Fibroblast of villous mesenchyme (primary cell): ENCODE data around the gene MEOX2. TPM values are rescaled to one million over a fixed set of nuclear protein-coding genes. Genes with fewer than 3 reads are reported as not detected.

Experiments
- DNase-seq: peaks from one replicate; pipeline ENCODE4 v3.0.0-alpha.2; 2010; ENCODE audit warnings: low read depth
- H3K4me3 ChIP-seq: 2 replicates; pipeline ENCODE4 v1.5.1; 2011; ENCODE audit warnings: low read depth, mild to moderate bottlenecking, low read length
- CTCF ChIP-seq: IDR thresholded peaks from 2 replicates; pipeline ENCODE4 v1.5.1; 2012; ENCODE audit warnings: low read depth, mild to moderate bottlenecking, low read length; ENCODE audit not compliant: insufficient read depth
- total RNA-seq: library from RNA; depleted of rRNA; stranded (reverse); fragments of >200 nt; gene quantifications from 2 replicates; pipeline ENCODE4 v1.2.3, GENCODE V29; 2012

The MEOX2 gene
- total RNA-seq, 1 donor = not detected

- H3K4me3 ChIP-seq = no peak overlapping the region
- TF ChIP-seq CTCF = no peak
- no peak for DNase-seq
Measured at GRCh38 chr7:15577600-15577999, 108.9 kb downstream of the MEOX2 start.

DNA sequence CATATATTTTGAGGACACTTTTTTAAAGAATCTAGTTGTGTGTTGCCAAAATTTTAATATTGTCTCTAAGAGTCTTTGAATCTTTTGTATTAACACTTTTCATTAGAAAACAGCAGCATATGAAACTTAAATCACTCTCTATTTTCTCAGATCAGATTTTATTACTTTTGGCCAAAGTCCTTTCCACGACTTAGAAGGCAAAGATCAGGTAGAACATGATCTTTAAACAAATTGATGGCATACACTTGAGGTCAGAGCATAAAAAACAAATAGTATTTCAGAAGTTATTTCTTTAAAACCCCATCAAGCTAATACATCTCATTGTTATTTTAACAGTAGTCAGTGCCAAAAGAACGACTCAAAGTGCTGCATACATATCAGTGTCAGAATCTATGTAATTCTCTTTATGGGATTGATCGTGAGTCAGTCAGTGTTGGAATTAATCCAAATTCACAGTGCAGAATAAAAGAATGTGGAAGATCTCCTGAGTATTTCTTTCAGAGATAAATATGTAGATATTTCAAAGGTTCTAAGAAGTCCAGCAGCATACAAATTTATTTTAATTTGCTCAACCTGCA, 115.1 kb downstream of the MEOX2 start:
- no peak for TF ChIP-seq CTCF
- DNase-seq = peak; percentile 6
- no peak overlapping the region for H3K4me3 ChIP-seq

DNA sequence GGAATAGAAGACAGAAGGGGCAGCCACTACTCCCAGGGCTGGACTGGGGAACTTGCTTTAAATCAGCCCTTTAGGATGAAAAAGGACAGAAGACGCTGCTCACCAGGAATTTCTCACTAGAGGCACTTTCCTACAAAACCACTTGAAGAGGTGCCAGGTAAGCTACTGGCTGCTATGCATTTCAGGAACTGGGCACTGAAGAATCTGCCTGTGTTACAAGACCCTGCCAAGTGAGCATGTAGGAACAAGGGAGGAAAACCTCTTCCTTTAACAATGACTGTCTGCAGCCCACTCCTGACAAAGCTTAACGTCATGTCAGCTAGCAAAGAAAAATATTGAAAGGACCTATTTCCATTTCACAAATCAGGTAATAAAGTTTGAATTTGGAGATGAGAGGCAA, 118.8 kb downstream of the MEOX2 start:
- TF ChIP-seq CTCF = no peak
- H3K4me3 ChIP-seq = no peak overlapping the region
- no peak for DNase-seq

DNA sequence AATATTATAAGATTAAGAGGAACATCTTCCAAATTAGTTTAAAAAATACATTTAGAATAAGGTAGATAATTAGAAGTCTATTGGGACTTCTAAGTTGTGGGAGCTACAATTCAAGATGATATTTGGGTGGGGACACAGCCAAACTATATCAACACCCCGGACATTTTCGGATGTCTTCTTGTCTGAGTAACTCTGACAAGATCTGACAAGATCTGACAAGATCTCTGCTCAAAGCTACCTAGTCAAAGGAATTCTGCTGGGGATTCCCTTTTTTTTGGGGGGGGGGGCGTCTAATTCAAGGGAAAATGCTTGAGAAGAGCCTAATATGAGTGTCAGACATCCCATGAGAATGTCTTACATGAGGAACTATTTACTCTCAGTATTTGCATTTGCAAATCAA, 119.4 kb downstream of the MEOX2 start:
- no peak overlapping the region for H3K4me3 ChIP-seq
- no peak for DNase-seq
- TF ChIP-seq CTCF = no peak

DNA sequence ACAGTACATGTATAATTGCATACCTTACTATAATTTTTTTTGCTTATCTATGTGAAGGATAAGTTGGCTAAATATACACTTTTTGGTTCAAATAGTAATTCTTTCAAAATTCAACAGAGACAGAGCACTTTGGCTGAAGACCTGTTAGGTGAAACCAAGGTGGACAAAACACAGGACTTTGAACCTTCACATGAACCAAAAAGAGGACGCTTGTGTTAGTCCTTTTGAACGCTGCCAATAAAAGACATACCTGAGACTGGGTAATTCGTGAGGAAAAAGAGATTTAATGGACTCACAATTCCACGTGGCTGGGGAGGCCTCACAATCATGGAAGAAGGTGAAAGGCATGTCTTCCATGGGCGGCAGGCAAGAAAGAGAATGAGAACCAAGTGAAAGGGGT, 120.0 kb downstream of the MEOX2 start:
- TF ChIP-seq CTCF = no peak
- no peak overlapping the region for H3K4me3 ChIP-seq
- no peak for DNase-seq

DNA sequence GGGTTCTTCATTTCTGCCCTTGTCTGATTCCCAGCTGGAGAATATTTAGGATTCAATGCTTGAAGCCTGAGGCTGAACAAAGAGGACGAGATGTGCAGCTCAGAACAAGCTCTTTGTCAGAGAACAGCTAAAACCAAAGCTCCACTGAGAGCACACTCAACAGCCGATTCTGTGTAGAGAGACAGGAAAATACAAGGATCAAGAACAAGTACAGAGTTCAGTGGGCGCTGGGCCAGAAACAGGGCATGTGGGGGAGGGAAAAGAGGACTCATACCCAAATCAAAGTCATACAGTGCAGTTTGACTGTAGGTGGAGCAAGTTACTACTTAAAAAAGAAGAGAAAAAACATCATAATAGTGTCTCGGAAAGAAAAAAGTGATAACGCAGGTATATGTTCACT, 124.6 kb downstream of the MEOX2 start, which contains the start of gene AGMO:
Gene AGMO, minus strand, starts transcription at position 181 of the 400 bp plus-strand sequence.
- no peak for TF ChIP-seq CTCF
- H3K4me3 ChIP-seq = no peak within 1 kb of the TSS
- DNase-seq = no peak

Other genes with a start within 250 kb of the MEOX2 start
- gene AGMO, start 124.7 kb downstream of the MEOX2 start, total RNA-seq = not detected in 2 replicates